GM21367 (cell line): ENCODE results near the gene LRRN4.
A peak's percentile ranks its signal among the peaks of the same experiment; 100 is the strongest.

ENCODE experiments used
- ATAC-seq: cut with Tn5 transposase; IDR thresholded peaks from one replicate; pipeline ENCODE4 v1.9.1; 2021; ENCODE audit not compliant: unreplicated experiment

The LRRN4 gene

GRCh38 chr20:6053776-6054688 is at the start of gene LRRN4:
Gene LRRN4 (minus strand): TSS chr20:6054060. CDS start chr20:6052799, 1,261 bp downstream.
- ATAC-seq: no peak

GRCh38 chr20:6103301-6103700 is 49.4 kb upstream of the LRRN4 start:
- ATAC-seq: no peak

GRCh38 chr20:6101346-6101745 is 47.5 kb upstream of the LRRN4 start:
- ATAC-seq: no peak

- no peak for ATAC-seq
Measured at GRCh38 chr20:6100246-6100645, 46.4 kb upstream of the LRRN4 start.

- no peak for ATAC-seq
Measured at GRCh38 chr20:6099819-6100218, 46.0 kb upstream of the LRRN4 start.

- ATAC-seq: no peak
Measured at GRCh38 chr20:6095409-6095808, 41.5 kb upstream of the LRRN4 start.

- ATAC-seq: no peak
Measured at GRCh38 chr20:6094565-6094964, 40.7 kb upstream of the LRRN4 start.

- no peak for ATAC-seq
Measured at GRCh38 chr20:6094063-6094462, 40.2 kb upstream of the LRRN4 start.

GRCh38 chr20:6091661-6092060 is 37.8 kb upstream of the LRRN4 start:
- ATAC-seq: no peak

GRCh38 chr20:6086868-6087267 is 33.0 kb upstream of the LRRN4 start:
- ATAC-seq: no peak

- ATAC-seq: no peak
Measured at GRCh38 chr20:6083926-6084325, 30.1 kb upstream of the LRRN4 start.

GRCh38 chr20:6081236-6081635 is 27.4 kb upstream of the LRRN4 start:
- ATAC-seq: no peak

GRCh38 chr20:6079016-6079415 is 25.2 kb upstream of the LRRN4 start:
- no peak for ATAC-seq

GRCh38 chr20:6075428-6076219 is 21.8 kb upstream of the LRRN4 start:
- ATAC-seq: no peak

- no peak for ATAC-seq
Measured at GRCh38 chr20:6074784-6075183, 20.9 kb upstream of the LRRN4 start.

GRCh38 chr20:6074145-6074561 is 20.3 kb upstream of the LRRN4 start:
- ATAC-seq: peak; percentile 84

- no peak for ATAC-seq
Measured at GRCh38 chr20:6070829-6071695, 17.2 kb upstream of the LRRN4 start.

GRCh38 chr20:6069669-6070068 is 15.8 kb upstream of the LRRN4 start:
- no peak for ATAC-seq

GRCh38 chr20:6067763-6068318 is 14.0 kb upstream of the LRRN4 start:
- no peak for ATAC-seq

- no peak for ATAC-seq
Measured at GRCh38 chr20:6066582-6066981, 12.7 kb upstream of the LRRN4 start.

- ATAC-seq: no peak
Measured at GRCh38 chr20:6061544-6061943, 7.7 kb upstream of the LRRN4 start.
